Suprapubic skin (tissue), 4 donors: ENCODE measurements around the gene GSTA2.

Source experiments
- EP300 ChIP-seq: sonication (generic); formaldehyde crosslinking; IDR thresholded peaks from one replicate; pipeline ENCODE4 v1.6.1; 2017; ENCODE audit warnings: antibody characterized with exemption
- POLR2A ChIP-seq, 2 donors: fragments of 450-650 bp; IDR thresholded peaks; one replicate each; pipeline ENCODE4 v1.6.1; 2017; ENCODE audit warnings: antibody characterized with exemption in 2 of 2, mild to moderate bottlenecking in 2 of 2, moderate library complexity in 2 of 2
- POLR2AphosphoS5 ChIP-seq, 3 donors: sonication (generic); formaldehyde crosslinking; IDR thresholded peaks; one replicate each; pipeline ENCODE4 v1.6.1; 2017; ENCODE audit warnings: antibody characterized with exemption in 3 of 3
- TF ChIP-seq, protein P1 (sequence below), 2 donors: fragments of 200-600 bp in 1 of 2; fragments of 450-650 bp in 1 of 2; sonication (generic) in 1 of 2; IDR thresholded peaks; one replicate each; pipeline ENCODE4 v1.5.1; 2016 to 2019; ENCODE audit warnings: antibody characterized with exemption in 2 of 2, mild to moderate bottlenecking in 1 of 2, moderate library complexity in 1 of 2

- no peak for TF ChIP-seq POLR2AphosphoS5 (IDR thresholded peaks at IDR 0.05)
- TF ChIP-seq, protein P1, sequence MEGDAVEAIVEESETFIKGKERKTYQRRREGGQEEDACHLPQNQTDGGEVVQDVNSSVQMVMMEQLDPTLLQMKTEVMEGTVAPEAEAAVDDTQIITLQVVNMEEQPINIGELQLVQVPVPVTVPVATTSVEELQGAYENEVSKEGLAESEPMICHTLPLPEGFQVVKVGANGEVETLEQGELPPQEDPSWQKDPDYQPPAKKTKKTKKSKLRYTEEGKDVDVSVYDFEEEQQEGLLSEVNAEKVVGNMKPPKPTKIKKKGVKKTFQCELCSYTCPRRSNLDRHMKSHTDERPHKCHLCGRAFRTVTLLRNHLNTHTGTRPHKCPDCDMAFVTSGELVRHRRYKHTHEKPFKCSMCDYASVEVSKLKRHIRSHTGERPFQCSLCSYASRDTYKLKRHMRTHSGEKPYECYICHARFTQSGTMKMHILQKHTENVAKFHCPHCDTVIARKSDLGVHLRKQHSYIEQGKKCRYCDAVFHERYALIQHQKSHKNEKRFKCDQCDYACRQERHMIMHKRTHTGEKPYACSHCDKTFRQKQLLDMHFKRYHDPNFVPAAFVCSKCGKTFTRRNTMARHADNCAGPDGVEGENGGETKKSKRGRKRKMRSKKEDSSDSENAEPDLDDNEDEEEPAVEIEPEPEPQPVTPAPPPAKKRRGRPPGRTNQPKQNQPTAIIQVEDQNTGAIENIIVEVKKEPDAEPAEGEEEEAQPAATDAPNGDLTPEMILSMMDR (IDR thresholded peaks at IDR 0.05): no peak
- TF ChIP-seq POLR2A (IDR thresholded peaks at IDR 0.05): no peak
- TF ChIP-seq EP300: no peak
These were observed 31.6 kb downstream of the GSTA2 start for GRCh38 chr6:52731719-52732118.
